ENCODE results near the gene TMEM200B.
"Not testable (repeated sequence)": the region's sequence is repeated elsewhere in the genome, so short reads cannot be mapped to it uniquely, and the experiment has no call there.

Gene TMEM200B

GRCh38 chr1:29123887-29124365 lies at the start of gene TMEM200B:
TSS of gene TMEM200B (minus strand) at chr1:29123903. CDS start at chr1:29121828, 2,075 bp downstream.
- DNase-seq (ENCODE audit: low spot score): no peak

GRCh38 chr1:29172415-29172939 lies 48.8 kb upstream of the TMEM200B start:
- DNase-seq (ENCODE audit: low spot score): no peak

- DNase-seq (ENCODE audit: low spot score): no peak
Observed at GRCh38 chr1:29171521-29171920, 47.8 kb upstream of the TMEM200B start.

- no peak for DNase-seq (ENCODE audit: low spot score)
Observed at GRCh38 chr1:29171089-29171488, 47.4 kb upstream of the TMEM200B start.

GRCh38 chr1:29169976-29170375 lies 46.3 kb upstream of the TMEM200B start:
- no peak for DNase-seq (ENCODE audit: low spot score)

GRCh38 chr1:29167904-29168303 lies 44.2 kb upstream of the TMEM200B start:
- no peak for DNase-seq (ENCODE audit: low spot score)

- DNase-seq (ENCODE audit: low spot score): no peak
Observed at GRCh38 chr1:29166291-29166878, 42.7 kb upstream of the TMEM200B start.

- no peak for DNase-seq (ENCODE audit: low spot score)
Observed at GRCh38 chr1:29164588-29164987, 40.9 kb upstream of the TMEM200B start.

GRCh38 chr1:29162476-29163138 lies 38.9 kb upstream of the TMEM200B start:
- no peak for DNase-seq (ENCODE audit: low spot score)

- no peak for DNase-seq (ENCODE audit: low spot score)
Observed at GRCh38 chr1:29162025-29162424, 38.3 kb upstream of the TMEM200B start.

- no peak for DNase-seq (ENCODE audit: low spot score)
Observed at GRCh38 chr1:29159773-29160172, 36.1 kb upstream of the TMEM200B start.

GRCh38 chr1:29157269-29157601 lies 33.5 kb upstream of the TMEM200B start:
- DNase-seq (ENCODE audit: low spot score): no peak

GRCh38 chr1:29156543-29157268 lies 33.0 kb upstream of the TMEM200B start:
- no peak for DNase-seq (ENCODE audit: low spot score)

GRCh38 chr1:29152046-29152805 lies 28.5 kb upstream of the TMEM200B start:
- DNase-seq (ENCODE audit: low spot score): no peak

GRCh38 chr1:29150346-29150745 lies 26.6 kb upstream of the TMEM200B start:
- not testable (repeated sequence) for DNase-seq (ENCODE audit: low spot score)

- DNase-seq (ENCODE audit: low spot score): no peak
Observed at GRCh38 chr1:29148656-29149491, 25.2 kb upstream of the TMEM200B start.

- DNase-seq (ENCODE audit: low spot score): no peak
Observed at GRCh38 chr1:29145739-29146437, 22.2 kb upstream of the TMEM200B start.

- DNase-seq (ENCODE audit: low spot score): no peak
Observed at GRCh38 chr1:29144178-29144577, 20.5 kb upstream of the TMEM200B start.

GRCh38 chr1:29142714-29143113 lies 19.0 kb upstream of the TMEM200B start:
- DNase-seq (ENCODE audit: low spot score): no peak

GRCh38 chr1:29136391-29136915 lies 12.8 kb upstream of the TMEM200B start:
- DNase-seq (ENCODE audit: low spot score): no peak

GRCh38 chr1:29134695-29135028 lies 11.0 kb upstream of the TMEM200B start:
- DNase-seq (ENCODE audit: low spot score): no peak

All from LoVo (cell line).